H1 (cell line): Measurements from ENCODE around the gene CD72. TPM values are rescaled to one million over a fixed set of nuclear protein-coding genes. Genes with fewer than 3 reads are reported as not detected.

Experiments
- ATF2 ChIP-seq: IDR thresholded peaks from 2 replicates; pipeline ENCODE4 v1.6.1; 2012; ENCODE audit warnings: low read length, inconsistent platforms
- CHD7 ChIP-seq: fragments of 300-600 bp; sonication (generic); IDR thresholded peaks from 2 replicates; pipeline ENCODE4 v1.7.1; 2012; ENCODE audit warnings: low read length, moderate library complexity, mild to moderate bottlenecking, inconsistent platforms; ENCODE audit not compliant: insufficient replicate concordance
- EP300 ChIP-seq, 2 experiments: IDR thresholded peaks; 1 replicate in 1 of 2; 2 replicates in 1 of 2; pipeline ENCODE4 v1.6.1; 2011 to 2012; ENCODE audit warnings: low read depth in 2 of 2, low read length in 2 of 2, mild to moderate bottlenecking in 2 of 2, borderline replicate concordance in 1 of 2, inconsistent platforms in 1 of 2, moderate library complexity in 1 of 2
- PHF8 ChIP-seq: fragments of 200-600 bp; sonication (generic); conservative IDR thresholded peaks from 2 replicates; pipeline ENCODE4 v1.7.1; 2012; ENCODE audit warnings: low read depth, mild to moderate bottlenecking, inconsistent platforms, low read length, moderate library complexity
- SRF ChIP-seq: IDR thresholded peaks from 2 replicates; pipeline ENCODE4 v1.6.1; 2011; ENCODE audit warnings: mild to moderate bottlenecking, low read depth, low read length, moderate library complexity
- polyA plus RNA-seq, 7 experiments: library from polyadenylated mRNA; depleted of rRNA in 3 of 7; stranded (reverse) in 5 of 7; unstranded in 2 of 7; fragments of >200 nt in 5 of 7; fragments of 200-250 nt in 2 of 7; gene quantifications; 1 replicate in 5 of 7; 2 replicates in 1 of 7; 4 replicates in 1 of 7; pipeline versions ENCODE4 v1.2.1 to v1.2.3, GENCODE V29; 2011 to 2013; ENCODE audit warnings: missing spikeins in 2 of 7, mixed read lengths in 2 of 7
- total RNA-seq: library from RNA; stranded (reverse); fragmentation: NEBNext Ultra II Directional; extraction: Animal tissue kit (Norgen Biotek cat#: 25700); gene quantifications from 2 replicates; pipeline ENCODE4 v1.2.1, GENCODE V29; 2021

Gene CD72
- total and polyA plus RNA-seq, 2 of the 8 experiments (the other 6 are each of a cell fraction or from before 2014, with no cell fraction given), result 4.0 to 4.5 TPM

GRCh38 chr9:35618854-35619799 is 914 bp upstream of the CD72 start (continued):
- TF ChIP-seq CHD7 (no peak), EP300 (IDR thresholded peaks at IDR 0.05; ENCODE audit: borderline replicate concordance in 1 of 2, low read depth in 2 of 2, low read length in 2 of 2) (no peak), PHF8 (no peak), SRF (no peak), ATF2 (no peak)
- TF ChIP-seq, all 59 proteins: peak for 0
